Tibial artery (tissue), 4 donors: ENCODE measurements around the gene EIF4EBP2.

ENCODE experiments used
- DNase-seq, 2 donors: peaks; one replicate each; pipeline ENCODE4 v3.0.0-alpha.2; 2019
- H3K27ac ChIP-seq, 2 donors: fragments of 200-600 bp; sonication (generic) in 1 of 2; 1 replicate in 1 of 2; 2 replicates in 1 of 2; pipeline ENCODE4 v1.5.1; 2018 to 2019; ENCODE audit warnings: mild to moderate bottlenecking in 1 of 2
- H3K27me3 ChIP-seq, 2 donors: fragments of 200-600 bp; sonication (generic) in 1 of 2; one replicate each; pipeline versions ENCODE4 v1.5.1 to v1.6.0; 2016 to 2019
- H3K36me3 ChIP-seq, 3 donors: fragments of 200-600 bp; sonication (generic) in 2 of 3; one replicate each; pipeline ENCODE4 v1.5.1; 2016 to 2019; ENCODE audit warnings: mild to moderate bottlenecking in 2 of 3
- H3K4me1 ChIP-seq, 4 donors: fragments of 200-600 bp; sonication (generic) in 2 of 4; 1 replicate in 3 of 4; 2 replicates in 1 of 4; pipeline ENCODE4 v1.5.1; 2016 to 2019
- H3K4me3 ChIP-seq, 2 donors: fragments of 200-600 bp; sonication (generic) in 1 of 2; 1 replicate in 1 of 2; 2 replicates in 1 of 2; pipeline ENCODE4 v1.5.1; 2018 to 2019; ENCODE audit warnings: mild to moderate bottlenecking in 2 of 2
- H3K9me3 ChIP-seq, 3 donors: fragments of 200-600 bp; sonication (generic) in 1 of 3; one replicate each; pipeline ENCODE4 v1.5.1; 2016 to 2019
- CTCF ChIP-seq, 2 experiments: fragments of 200-600 bp in 1 of 2; fragments of 450-650 bp in 1 of 2; IDR thresholded peaks; one replicate each; pipeline ENCODE4 v1.5.1; 2017 to 2019; ENCODE audit warnings: antibody characterized with exemption in 2 of 2, mild to moderate bottlenecking in 1 of 2, moderate library complexity in 1 of 2
- intact Hi-C: fragments of 100-400 bp; cut with DNase I; formaldehyde crosslinking; loops from one replicate; pipeline ENCODE4 v1.15.0; 2023; ENCODE audit warnings: low total_unique reads

EIF4EBP2 gene

DNA sequence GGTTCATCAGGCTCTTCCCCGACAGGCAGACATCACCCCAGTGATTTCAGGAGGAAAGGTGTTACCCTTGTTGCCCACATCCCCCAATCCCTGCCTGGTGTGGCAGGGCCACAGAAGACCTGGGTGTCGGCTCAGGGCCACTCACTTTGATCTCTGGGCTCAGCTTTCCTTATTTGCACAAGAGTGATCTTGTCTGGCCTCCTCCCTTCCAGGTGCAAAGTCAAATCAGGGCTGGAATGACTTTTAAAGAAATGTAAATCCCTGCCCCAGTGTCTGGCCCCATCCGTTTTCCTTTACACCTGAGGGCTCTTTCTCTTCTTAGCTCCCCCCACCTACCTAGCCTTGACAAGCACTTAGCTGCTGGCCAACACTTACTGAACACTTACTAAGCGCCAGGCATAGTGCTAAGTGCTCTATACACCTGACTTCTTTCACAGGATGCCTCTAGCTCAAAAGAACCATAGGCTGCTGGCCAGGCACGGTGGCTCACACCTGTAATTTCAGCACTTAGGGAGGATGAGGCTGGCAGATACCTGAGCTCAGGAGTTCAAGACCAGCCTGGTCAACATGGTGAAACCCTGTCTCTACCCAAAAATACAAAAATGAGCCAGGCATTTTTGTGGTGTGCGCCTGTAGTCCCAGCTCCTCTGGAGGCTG, 38.5 kb downstream of the EIF4EBP2 start:
- Histone ChIP-seq H3K9me3 (no peaks in the 10 kb centered on the region), H3K4me1 (peaks cover 0 to 18% (median 12%) of the 10 kb centered on the region in 4 donors), H3K4me3 (no peak overlapping the region), H3K36me3 (no peaks in the 10 kb centered on the region), H3K27ac (no peak overlapping the region), H3K27me3 (peaks cover 3 to 38% of the 10 kb centered on the region in 2 donors)
- TF ChIP-seq CTCF (IDR thresholded peaks at IDR 0.05): no peak
- intact Hi-C loops: no loop called here
- DNase-seq: no peak

DNA sequence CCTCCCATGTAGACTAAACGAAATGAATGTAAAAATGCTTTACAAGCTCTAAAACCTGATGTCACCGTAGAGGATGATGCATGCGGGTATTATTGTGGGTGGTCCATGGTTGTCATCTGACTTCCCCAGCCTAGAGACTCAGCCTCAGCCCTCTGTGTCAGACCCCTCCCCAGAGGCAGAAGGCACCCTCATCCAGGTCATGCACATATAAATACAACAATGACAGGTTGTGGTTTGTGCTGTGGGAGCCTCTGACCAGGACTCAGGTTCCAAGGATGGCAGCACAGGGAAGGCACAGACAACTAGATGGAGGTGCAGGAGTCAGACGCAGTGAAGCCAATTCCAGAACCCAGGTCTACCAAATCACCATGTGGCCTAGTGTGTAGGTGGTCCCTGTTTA, 40.8 kb downstream of the EIF4EBP2 start:
- DNase-seq: no peak
- H3K27ac ChIP-seq: no peak overlapping the region
- intact Hi-C loops: no loop called here

GRCh38 chr10:70445718-70446657, 42.0 kb downstream of the EIF4EBP2 start:
- intact Hi-C loops: no loop called here
- H3K9me3 ChIP-seq: no peaks in the 10 kb centered on the region
- no peak overlapping the region for H3K27ac ChIP-seq
- H3K4me3 ChIP-seq: no peak overlapping the region
- peaks cover 0 to 23% of the 10 kb centered on the region in 2 donors for H3K27me3 ChIP-seq
- H3K4me1 ChIP-seq: peaks cover 0 to 9% (median 6%) of the 10 kb centered on the region in 4 donors
- H3K36me3 ChIP-seq: no peaks in the 10 kb centered on the region
- no peak for TF ChIP-seq CTCF (IDR thresholded peaks at IDR 0.05)
- no peak for DNase-seq

More for the DNA sequence above, 40.8 kb downstream of the EIF4EBP2 start:
- peaks cover 3 to 36% of the 10 kb centered on the region in 2 donors for H3K27me3 ChIP-seq
- TF ChIP-seq CTCF (IDR thresholded peaks at IDR 0.05): no peak
- H3K9me3 ChIP-seq: no peaks in the 10 kb centered on the region
- peaks cover 0 to 18% (median 12%) of the 10 kb centered on the region in 4 donors for H3K4me1 ChIP-seq
- no peak overlapping the region for H3K4me3 ChIP-seq
- H3K36me3 ChIP-seq: no peaks in the 10 kb centered on the region

DNA sequence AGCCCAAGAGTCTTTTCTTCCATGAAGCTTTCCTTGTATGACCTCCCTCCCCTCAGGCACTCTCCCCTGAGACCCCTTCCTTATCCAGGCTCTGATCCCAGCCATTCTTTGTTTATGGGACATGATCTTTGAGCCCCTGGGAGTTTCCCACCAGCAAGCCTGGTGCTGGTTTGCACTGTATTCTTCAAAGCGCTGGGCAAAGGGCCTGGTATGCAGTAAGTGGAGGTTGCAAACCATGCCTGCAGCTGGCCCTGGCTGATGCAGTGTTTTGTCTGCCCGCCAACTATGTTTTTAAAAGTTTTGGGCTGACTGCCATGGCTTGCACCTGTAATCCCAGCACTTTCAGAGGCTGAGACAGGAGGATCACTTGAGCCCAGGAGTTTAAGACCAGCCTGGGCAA, 44.3 kb downstream of the EIF4EBP2 start:
- no peak overlapping the region for H3K27ac ChIP-seq
- no peaks in the 10 kb centered on the region for H3K36me3 ChIP-seq
- DNase-seq: no peak
- peaks cover 0 to 4% of the 10 kb centered on the region in 2 donors for H3K27me3 ChIP-seq
- intact Hi-C loops: no loop called here
- H3K4me1 ChIP-seq: no peaks in the 10 kb centered on the region
- no peak for TF ChIP-seq CTCF (IDR thresholded peaks at IDR 0.05)
- no peaks in the 10 kb centered on the region for H3K9me3 ChIP-seq
- no peak overlapping the region for H3K4me3 ChIP-seq

DNA sequence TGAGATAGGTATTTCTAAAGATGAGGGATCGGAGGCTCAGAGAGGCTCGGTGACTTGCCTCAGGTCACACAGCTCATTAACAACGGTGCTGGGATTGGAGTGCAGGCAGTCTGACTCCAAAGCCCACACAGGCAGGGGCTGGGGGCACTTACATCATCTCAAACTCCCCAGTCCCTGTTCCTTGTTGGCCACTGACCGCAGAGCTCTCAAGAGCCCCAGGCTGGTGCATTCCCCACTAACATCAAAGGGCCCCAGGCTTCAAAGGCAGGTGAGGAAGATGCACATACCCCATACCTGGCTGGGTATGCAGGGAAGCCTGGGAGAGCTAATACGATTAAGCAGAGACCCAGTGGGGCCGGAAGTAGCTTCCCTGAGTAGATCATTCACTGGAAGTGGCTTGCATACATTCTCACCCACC, 51.3 kb downstream of the EIF4EBP2 start:
- Histone ChIP-seq H3K36me3 (no peaks in the 10 kb centered on the region), H3K27ac (no peak overlapping the region), H3K4me1 (peaks cover 0 to 33% (median 22%) of the 10 kb centered on the region in 4 donors), H3K4me3 (no peak overlapping the region), H3K9me3 (no peaks in the 10 kb centered on the region), H3K27me3 (no peaks in the 10 kb centered on the region)
- intact Hi-C loops: no loop called here
- TF ChIP-seq CTCF (IDR thresholded peaks at IDR 0.05): no peak
- no peak for DNase-seq
